ENCODE measurements around the gene SMIM29.

SMIM29 gene

GRCh38 chr6:34213772-34214171 lies 35.0 kb downstream of the SMIM29 start:
- no peak for TF ChIP-seq CTCF (IDR thresholded peaks at IDR 0.05; ENCODE audit: borderline replicate concordance, insufficient read depth, low read depth, low read length)
- no peak overlapping the region for H3K4me3 ChIP-seq (ENCODE audit: low read depth, low read length)

GRCh38 chr6:34207695-34208443 lies 40.9 kb downstream of the SMIM29 start:
- no peak for TF ChIP-seq CTCF (IDR thresholded peaks at IDR 0.05; ENCODE audit: borderline replicate concordance, insufficient read depth, low read depth, low read length)
- no peak overlapping the region for H3K4me3 ChIP-seq (ENCODE audit: low read depth, low read length)

GRCh38 chr6:34206726-34207125 lies 42.1 kb downstream of the SMIM29 start:
- H3K4me3 ChIP-seq (ENCODE audit: low read depth, low read length) = no peak overlapping the region
- TF ChIP-seq CTCF (IDR thresholded peaks at IDR 0.05; ENCODE audit: borderline replicate concordance, insufficient read depth, low read depth, low read length) = no peak

GRCh38 chr6:34205916-34206315 lies 42.9 kb downstream of the SMIM29 start:
- no peak for TF ChIP-seq CTCF (IDR thresholded peaks at IDR 0.05; ENCODE audit: borderline replicate concordance, insufficient read depth, low read depth, low read length)
- H3K4me3 ChIP-seq (ENCODE audit: low read depth, low read length) = no peak overlapping the region

GRCh38 chr6:34205466-34205865 lies 43.3 kb downstream of the SMIM29 start:
- no peak for TF ChIP-seq CTCF (IDR thresholded peaks at IDR 0.05; ENCODE audit: borderline replicate concordance, insufficient read depth, low read depth, low read length)
- no peak overlapping the region for H3K4me3 ChIP-seq (ENCODE audit: low read depth, low read length)

- TF ChIP-seq CTCF (IDR thresholded peaks at IDR 0.05; ENCODE audit: borderline replicate concordance, insufficient read depth, low read depth, low read length) = no peak
- H3K4me3 ChIP-seq (ENCODE audit: low read depth, low read length) = no peak overlapping the region
These were observed 44.1 kb downstream of the SMIM29 start for GRCh38 chr6:34204693-34205092.

Data from GM12875 (cell line).